SK-N-SH treated with all-trans-retinoic acid at 6 μM for 48 hours (cell line): ENCODE results near the gene FRS2.

ENCODE experiments used
- ATAC-seq: fragments of 200-7000 bp; cut with Tn5 transposase; 3 replicates; pipeline ENCODE4 v1.9.1; 2020; ENCODE audit warnings: mild to moderate bottlenecking, moderate library complexity
- ARNTL ChIP-seq: fragments of 450-650 bp; formaldehyde crosslinking; IDR thresholded peaks from 2 replicates; pipeline ENCODE4 v1.5.0; 2020; ENCODE audit warnings: low read depth, mild to moderate bottlenecking, moderate library complexity, borderline replicate concordance
- BACH2 ChIP-seq: fragments of 250-450 bp; sonication (Bioruptor Pico); IDR thresholded peaks from 2 replicates; pipeline ENCODE4 v1.9.0; 2021; ENCODE audit warnings: mild to moderate bottlenecking, borderline replicate concordance
- CSDC2 ChIP-seq: fragments of 250-450 bp; sonication (Bioruptor Pico); IDR thresholded peaks from 2 replicates; pipeline ENCODE4 v1.5.0; 2020; ENCODE audit warnings: mild to moderate bottlenecking, moderate library complexity
- ESRRG ChIP-seq: fragments of 250-450 bp; sonication (Bioruptor Pico); IDR thresholded peaks from 2 replicates; pipeline ENCODE4 v1.6.1; 2021; ENCODE audit warnings: mild to moderate bottlenecking
- GLIS3 ChIP-seq: fragments of 250-450 bp; sonication (Bioruptor Pico); IDR thresholded peaks from 2 replicates; pipeline ENCODE4 v1.5.0; 2020; ENCODE audit warnings: mild to moderate bottlenecking, moderate library complexity
- ISL1 ChIP-seq: fragments of 250-450 bp; sonication (Bioruptor Pico); IDR thresholded peaks from 2 replicates; pipeline ENCODE4 v2.1.2; 2022; ENCODE audit warnings: mild to moderate bottlenecking, moderate library complexity
- OSR1 ChIP-seq: fragments of 250-450 bp; sonication (Bioruptor Pico); IDR thresholded peaks from 2 replicates; pipeline ENCODE4 v1.8.0; 2022; ENCODE audit warnings: moderate library complexity, mild to moderate bottlenecking, inconsistent platforms
- PATZ1 ChIP-seq: fragments of 250-450 bp; sonication (Bioruptor Pico); IDR thresholded peaks from 2 replicates; pipeline ENCODE4 v1.8.0; 2020; ENCODE audit warnings: mild to moderate bottlenecking, moderate library complexity, borderline replicate concordance
- POU6F1 ChIP-seq: fragments of 250-450 bp; sonication (Bioruptor Pico); IDR thresholded peaks from 2 replicates; pipeline ENCODE4 v1.8.0; 2021; ENCODE audit warnings: low read depth, mild to moderate bottlenecking, moderate library complexity, borderline replicate concordance
- PPARA ChIP-seq: fragments of 250-450 bp; sonication (Bioruptor Pico); IDR thresholded peaks from 2 replicates; pipeline ENCODE4 v1.5.0; 2020; ENCODE audit warnings: mild to moderate bottlenecking, borderline replicate concordance
- RARB ChIP-seq: fragments of 250-450 bp; sonication (Bioruptor Pico); IDR thresholded peaks from 2 replicates; pipeline ENCODE4 v1.8.0; 2021; ENCODE audit warnings: mild to moderate bottlenecking, moderate library complexity
- SNAI2 ChIP-seq: fragments of 250-450 bp; sonication (Bioruptor Pico); IDR thresholded peaks from 2 replicates; pipeline ENCODE4 v1.5.0; 2020; ENCODE audit warnings: mild to moderate bottlenecking, moderate library complexity
- TCF4 ChIP-seq: fragments of 250-450 bp; sonication (Bioruptor Pico); IDR thresholded peaks from 2 replicates; pipeline ENCODE4 v1.8.0; 2021; ENCODE audit warnings: mild to moderate bottlenecking, moderate library complexity, borderline replicate concordance
- TOX ChIP-seq: fragments of 250-450 bp; sonication (Bioruptor Pico); IDR thresholded peaks from 2 replicates; pipeline ENCODE4 v1.8.0; 2021; ENCODE audit warnings: mild to moderate bottlenecking, moderate library complexity, borderline replicate concordance
- ZFP3 ChIP-seq: fragments of 250-450 bp; sonication (Bioruptor Pico); IDR thresholded peaks from 2 replicates; pipeline ENCODE4 v1.5.0; 2020; ENCODE audit warnings: mild to moderate bottlenecking, moderate library complexity
- ZFP30 ChIP-seq: fragments of 450-650 bp; formaldehyde crosslinking; IDR thresholded peaks from 2 replicates; pipeline ENCODE4 v1.5.0; 2022; ENCODE audit warnings: mild to moderate bottlenecking, moderate library complexity
- ZNF565 ChIP-seq: fragments of 450-650 bp; formaldehyde crosslinking; conservative IDR thresholded peaks from 2 replicates; pipeline ENCODE4 v1.5.0; 2020; ENCODE audit warnings: low read depth, mild to moderate bottlenecking, moderate library complexity
- ZNF70 ChIP-seq: fragments of 450-650 bp; formaldehyde crosslinking; IDR thresholded peaks from 2 replicates; pipeline ENCODE4 v1.5.0; 2020; ENCODE audit warnings: mild to moderate bottlenecking, moderate library complexity
- ZNF8 ChIP-seq: fragments of 450-650 bp; formaldehyde crosslinking; IDR thresholded peaks from 2 replicates; pipeline ENCODE4 v1.5.0; 2020; ENCODE audit warnings: mild to moderate bottlenecking, moderate library complexity
- TF ChIP-seq, protein P1 (sequence below): fragments of 250-450 bp; sonication (Bioruptor Pico); IDR thresholded peaks from 2 replicates; pipeline ENCODE4 v1.5.1; 2020; ENCODE audit warnings: low read depth, mild to moderate bottlenecking, moderate library complexity
- TF ChIP-seq, protein P2 (sequence below): fragments of 250-450 bp; sonication (Bioruptor Pico); IDR thresholded peaks from 2 replicates; pipeline ENCODE4 v1.5.0; 2020; ENCODE audit warnings: mild to moderate bottlenecking, moderate library complexity
- TF ChIP-seq, protein P3 (sequence below): fragments of 250-450 bp; sonication (Bioruptor Pico); IDR thresholded peaks from 2 replicates; pipeline ENCODE4 v1.5.1; 2021; ENCODE audit warnings: mild to moderate bottlenecking, moderate library complexity

FRS2 gene

DNA sequence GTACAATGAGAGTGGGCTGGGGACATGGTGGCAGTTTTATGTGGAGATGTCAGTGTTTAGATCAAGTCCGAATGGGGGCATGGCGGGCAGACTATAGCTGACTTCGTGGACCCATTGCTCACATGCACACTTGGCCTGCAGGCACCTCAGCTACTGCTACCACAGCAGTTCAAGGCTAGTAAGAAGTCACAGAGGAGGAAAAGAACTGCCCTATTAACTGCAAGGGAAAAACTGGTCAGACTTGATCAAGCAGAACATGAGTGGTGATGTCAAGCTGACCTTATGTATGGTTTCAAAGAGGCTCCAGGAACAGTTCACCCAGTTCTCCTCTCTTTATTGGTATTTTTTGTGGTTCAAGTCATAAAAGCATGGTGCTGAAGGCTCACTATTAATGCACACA, 30.2 kb upstream of the FRS2 start:
- TF ChIP-seq PATZ1 = no peak
- no peak for TF ChIP-seq SNAI2 (CRISPR knock-in tag)
- no peak for TF ChIP-seq CSDC2 (CRISPR knock-in tag)
- no peak for TF ChIP-seq ZNF8 (CRISPR knock-in tag)
- TF ChIP-seq ISL1 (CRISPR knock-in tag) = no peak
- no peak for TF ChIP-seq ZNF565 (CRISPR knock-in tag)
- TF ChIP-seq ZNF70 (CRISPR knock-in tag) = no peak
- TF ChIP-seq, protein P1, sequence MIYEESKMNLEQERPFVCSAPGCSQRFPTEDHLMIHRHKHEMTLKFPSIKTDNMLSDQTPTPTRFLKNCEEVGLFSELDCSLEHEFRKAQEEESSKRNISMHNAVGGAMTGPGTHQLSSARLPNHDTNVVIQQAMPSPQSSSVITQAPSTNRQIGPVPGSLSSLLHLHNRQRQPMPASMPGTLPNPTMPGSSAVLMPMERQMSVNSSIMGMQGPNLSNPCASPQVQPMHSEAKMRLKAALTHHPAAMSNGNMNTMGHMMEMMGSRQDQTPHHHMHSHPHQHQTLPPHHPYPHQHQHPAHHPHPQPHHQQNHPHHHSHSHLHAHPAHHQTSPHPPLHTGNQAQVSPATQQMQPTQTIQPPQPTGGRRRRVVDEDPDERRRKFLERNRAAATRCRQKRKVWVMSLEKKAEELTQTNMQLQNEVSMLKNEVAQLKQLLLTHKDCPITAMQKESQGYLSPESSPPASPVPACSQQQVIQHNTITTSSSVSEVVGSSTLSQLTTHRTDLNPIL (CRISPR knock-in tag) = no peak
- no peak for ATAC-seq

DNA sequence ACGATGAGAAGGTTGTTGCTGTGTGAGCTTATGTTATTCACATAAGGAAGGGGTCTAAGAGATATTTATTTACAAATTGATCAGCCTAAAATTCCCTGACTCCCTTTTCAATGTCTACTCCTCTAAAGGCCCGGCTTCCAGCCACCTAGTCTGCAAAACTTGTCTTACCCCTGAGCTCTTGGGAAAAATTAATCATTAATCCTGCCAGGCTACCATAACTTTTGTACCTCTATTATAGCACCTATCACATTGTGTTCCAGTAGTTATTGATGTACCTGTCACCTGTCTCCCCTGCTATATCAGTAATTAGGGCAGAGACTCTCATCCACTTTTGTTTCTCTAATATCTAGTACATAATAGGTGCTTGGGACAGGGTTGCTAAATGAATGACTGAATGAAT, 29.3 kb upstream of the FRS2 start:
- ATAC-seq = no peak
- TF ChIP-seq, protein P2, sequence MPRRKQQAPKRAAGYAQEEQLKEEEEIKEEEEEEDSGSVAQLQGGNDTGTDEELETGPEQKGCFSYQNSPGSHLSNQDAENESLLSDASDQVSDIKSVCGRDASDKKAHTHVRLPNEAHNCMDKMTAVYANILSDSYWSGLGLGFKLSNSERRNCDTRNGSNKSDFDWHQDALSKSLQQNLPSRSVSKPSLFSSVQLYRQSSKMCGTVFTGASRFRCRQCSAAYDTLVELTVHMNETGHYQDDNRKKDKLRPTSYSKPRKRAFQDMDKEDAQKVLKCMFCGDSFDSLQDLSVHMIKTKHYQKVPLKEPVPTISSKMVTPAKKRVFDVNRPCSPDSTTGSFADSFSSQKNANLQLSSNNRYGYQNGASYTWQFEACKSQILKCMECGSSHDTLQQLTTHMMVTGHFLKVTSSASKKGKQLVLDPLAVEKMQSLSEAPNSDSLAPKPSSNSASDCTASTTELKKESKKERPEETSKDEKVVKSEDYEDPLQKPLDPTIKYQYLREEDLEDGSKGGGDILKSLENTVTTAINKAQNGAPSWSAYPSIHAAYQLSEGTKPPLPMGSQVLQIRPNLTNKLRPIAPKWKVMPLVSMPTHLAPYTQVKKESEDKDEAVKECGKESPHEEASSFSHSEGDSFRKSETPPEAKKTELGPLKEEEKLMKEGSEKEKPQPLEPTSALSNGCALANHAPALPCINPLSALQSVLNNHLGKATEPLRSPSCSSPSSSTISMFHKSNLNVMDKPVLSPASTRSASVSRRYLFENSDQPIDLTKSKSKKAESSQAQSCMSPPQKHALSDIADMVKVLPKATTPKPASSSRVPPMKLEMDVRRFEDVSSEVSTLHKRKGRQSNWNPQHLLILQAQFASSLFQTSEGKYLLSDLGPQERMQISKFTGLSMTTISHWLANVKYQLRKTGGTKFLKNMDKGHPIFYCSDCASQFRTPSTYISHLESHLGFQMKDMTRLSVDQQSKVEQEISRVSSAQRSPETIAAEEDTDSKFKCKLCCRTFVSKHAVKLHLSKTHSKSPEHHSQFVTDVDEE = no peak
- TF ChIP-seq ARNTL (CRISPR knock-in tag) (no peak), SNAI2 (CRISPR knock-in tag) (no peak), POU6F1 (CRISPR knock-in tag) (no peak), ZNF565 (CRISPR knock-in tag) (no peak), ZNF70 (CRISPR knock-in tag) (no peak), ZFP30 (no peak), ZNF8 (CRISPR knock-in tag) (no peak), GLIS3 (CRISPR knock-in tag) (no peak), RARB (CRISPR knock-in tag) (no peak), ZFP3 (CRISPR knock-in tag) (no peak), ESRRG (CRISPR knock-in tag) (no peak), TCF4 (CRISPR knock-in tag) (no peak), CSDC2 (CRISPR knock-in tag) (no peak), BACH2 (no peak), OSR1 (CRISPR knock-in tag) (no peak), PPARA (CRISPR knock-in tag) (no peak)
- TF ChIP-seq, protein P3, sequence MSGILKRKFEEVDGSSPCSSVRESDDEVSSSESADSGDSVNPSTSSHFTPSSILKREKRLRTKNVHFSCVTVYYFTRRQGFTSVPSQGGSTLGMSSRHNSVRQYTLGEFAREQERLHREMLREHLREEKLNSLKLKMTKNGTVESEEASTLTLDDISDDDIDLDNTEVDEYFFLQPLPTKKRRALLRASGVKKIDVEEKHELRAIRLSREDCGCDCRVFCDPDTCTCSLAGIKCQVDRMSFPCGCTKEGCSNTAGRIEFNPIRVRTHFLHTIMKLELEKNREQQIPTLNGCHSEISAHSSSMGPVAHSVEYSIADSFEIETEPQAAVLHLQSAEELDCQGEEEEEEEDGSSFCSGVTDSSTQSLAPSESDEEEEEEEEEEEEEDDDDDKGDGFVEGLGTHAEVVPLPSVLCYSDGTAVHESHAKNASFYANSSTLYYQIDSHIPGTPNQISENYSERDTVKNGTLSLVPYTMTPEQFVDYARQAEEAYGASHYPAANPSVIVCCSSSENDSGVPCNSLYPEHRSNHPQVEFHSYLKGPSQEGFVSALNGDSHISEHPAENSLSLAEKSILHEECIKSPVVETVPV (CRISPR knock-in tag) = no peak
- TF ChIP-seq, protein P1 (CRISPR knock-in tag) = no peak

GRCh38 chr12:69442894-69443293, 27.3 kb upstream of the FRS2 start:
- ATAC-seq = no peak
- TF ChIP-seq BACH2 (no peak), ESRRG (CRISPR knock-in tag) (no peak), ZFP3 (CRISPR knock-in tag) (no peak), ARNTL (CRISPR knock-in tag) (no peak), TOX (CRISPR knock-in tag) (no peak), ISL1 (CRISPR knock-in tag) (no peak), ZNF70 (CRISPR knock-in tag) (no peak), OSR1 (CRISPR knock-in tag) (no peak), PPARA (CRISPR knock-in tag) (no peak)
- TF ChIP-seq, protein P2 = no peak
- TF ChIP-seq, protein P1 (CRISPR knock-in tag) = no peak
